ENCODE results near the gene PHIP. TPM values are rescaled to one million over a fixed set of nuclear protein-coding genes. Genes with fewer than 3 reads are reported as not detected.
A peak's percentile ranks its signal among the peaks of the same experiment; 100 is the strongest.

The PHIP gene
- total and polyA plus RNA-seq, 9 of the 15 experiments (the other 6 are each of a cell fraction or from before 2014, with no cell fraction given), result 8.1 to 36.3 (median 16.5) TPM

DNA sequence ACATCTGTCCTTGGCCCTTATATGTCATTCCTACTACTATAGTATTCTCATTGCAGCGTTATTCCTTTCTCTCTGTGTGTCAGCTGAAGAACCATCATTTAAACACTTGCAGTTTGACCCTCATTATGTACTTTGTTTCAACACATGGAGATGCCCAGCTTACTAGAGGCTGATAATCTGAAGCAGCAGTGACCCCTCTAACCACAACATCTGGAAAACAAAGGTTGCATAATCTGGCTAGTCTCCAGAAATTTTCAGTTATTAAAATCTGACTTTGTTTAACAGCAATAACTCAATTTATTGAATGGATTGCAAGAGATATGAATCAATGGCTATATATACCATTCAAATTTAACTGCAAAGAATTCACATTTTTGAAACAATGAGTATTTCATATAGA, 6.6 kb upstream of the PHIP start (continued):
- no peak for TF ChIP-seq TFAM (CRISPR knock-in tag; conservative IDR thresholded peaks at IDR 0.05)
- no peak for TF ChIP-seq SIN3B (IDR thresholded peaks at IDR 0.05; ENCODE audit: low read depth)
- no peak for TF ChIP-seq SIN3A (IDR thresholded peaks at IDR 0.05; ENCODE audit: borderline replicate concordance in 2 of 2, control insufficient read depth in 1 of 2, low read depth in 2 of 2, low read length in 2 of 2)
- TF ChIP-seq, protein P1, sequence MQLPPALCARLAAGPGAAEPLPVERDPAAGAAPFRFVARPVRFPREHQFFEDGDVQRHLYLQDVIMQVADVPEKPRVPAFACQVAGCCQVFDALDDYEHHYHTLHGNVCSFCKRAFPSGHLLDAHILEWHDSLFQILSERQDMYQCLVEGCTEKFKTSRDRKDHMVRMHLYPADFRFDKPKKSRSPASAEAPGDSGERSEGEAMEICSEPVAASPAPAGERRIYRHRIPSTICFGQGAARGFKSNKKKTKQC (CRISPR knock-in tag; IDR thresholded peaks at IDR 0.05), result no peak
- TF ChIP-seq, protein P2, sequence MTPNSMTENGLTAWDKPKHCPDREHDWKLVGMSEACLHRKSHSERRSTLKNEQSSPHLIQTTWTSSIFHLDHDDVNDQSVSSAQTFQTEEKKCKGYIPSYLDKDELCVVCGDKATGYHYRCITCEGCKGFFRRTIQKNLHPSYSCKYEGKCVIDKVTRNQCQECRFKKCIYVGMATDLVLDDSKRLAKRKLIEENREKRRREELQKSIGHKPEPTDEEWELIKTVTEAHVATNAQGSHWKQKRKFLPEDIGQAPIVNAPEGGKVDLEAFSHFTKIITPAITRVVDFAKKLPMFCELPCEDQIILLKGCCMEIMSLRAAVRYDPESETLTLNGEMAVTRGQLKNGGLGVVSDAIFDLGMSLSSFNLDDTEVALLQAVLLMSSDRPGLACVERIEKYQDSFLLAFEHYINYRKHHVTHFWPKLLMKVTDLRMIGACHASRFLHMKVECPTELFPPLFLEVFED (CRISPR knock-in tag; conservative IDR thresholded peaks at IDR 0.05), result no peak
- 0 out of 2 replicates have a peak, but pooled peaks have one; percentile 11 for TF ChIP-seq ARID1B (IDR thresholded peaks at IDR 0.05)
- TF ChIP-seq ZNF551 (CRISPR knock-in tag; IDR thresholded peaks at IDR 0.05), result no peak
- TF ChIP-seq YY1 (IDR thresholded peaks at IDR 0.05; ENCODE audit: borderline replicate concordance in 1 of 3, control insufficient read depth in 1 of 3, extremely low read depth in 1 of 3, insufficient read depth in 3 of 3, insufficient read length in 1 of 3, insufficient replicate concordance in 2 of 3, low read depth in 1 of 3, low read length in 2 of 3), result no peak
- TF ChIP-seq MAZ (CRISPR knock-in tag; conservative IDR thresholded peaks at IDR 0.05 in 1 of 2, IDR thresholded peaks at IDR 0.05 in 1 of 2), result no peak
- TF ChIP-seq NCOA4 (IDR thresholded peaks at IDR 0.05; ENCODE audit: partially characterized antibody), result no peak
- no peak for TF ChIP-seq OTX1 (CRISPR knock-in tag; IDR thresholded peaks at IDR 0.05)
- TF ChIP-seq TRIM24 (IDR thresholded peaks at IDR 0.05), result peak in 1 of 2 experiments; percentile 42; a peak in 1 of 4 replicates
- TF ChIP-seq ZNF217 (CRISPR knock-in tag; IDR thresholded peaks at IDR 0.05), result no peak
- TF ChIP-seq SUPT5H (IDR thresholded peaks at IDR 0.05), result no peak
- TF ChIP-seq ZNF444 (CRISPR knock-in tag; IDR thresholded peaks at IDR 0.05), result no peak
- no peak for TF ChIP-seq FOXO4 (CRISPR knock-in tag; IDR thresholded peaks at IDR 0.05)
- peak; percentile 74 for TF ChIP-seq TEAD4 (IDR thresholded peaks at IDR 0.05; ENCODE audit: low read length)
- no peak for TF ChIP-seq TEAD4 (CRISPR knock-in tag; IDR thresholded peaks at IDR 0.05; ENCODE audit: borderline replicate concordance)
- no peak for TF ChIP-seq ZNF561 (CRISPR knock-in tag; conservative IDR thresholded peaks at IDR 0.05)
- TF ChIP-seq CBFA2T3 (IDR thresholded peaks at IDR 0.05), result peak; percentile 69
- TF ChIP-seq, protein P3, sequence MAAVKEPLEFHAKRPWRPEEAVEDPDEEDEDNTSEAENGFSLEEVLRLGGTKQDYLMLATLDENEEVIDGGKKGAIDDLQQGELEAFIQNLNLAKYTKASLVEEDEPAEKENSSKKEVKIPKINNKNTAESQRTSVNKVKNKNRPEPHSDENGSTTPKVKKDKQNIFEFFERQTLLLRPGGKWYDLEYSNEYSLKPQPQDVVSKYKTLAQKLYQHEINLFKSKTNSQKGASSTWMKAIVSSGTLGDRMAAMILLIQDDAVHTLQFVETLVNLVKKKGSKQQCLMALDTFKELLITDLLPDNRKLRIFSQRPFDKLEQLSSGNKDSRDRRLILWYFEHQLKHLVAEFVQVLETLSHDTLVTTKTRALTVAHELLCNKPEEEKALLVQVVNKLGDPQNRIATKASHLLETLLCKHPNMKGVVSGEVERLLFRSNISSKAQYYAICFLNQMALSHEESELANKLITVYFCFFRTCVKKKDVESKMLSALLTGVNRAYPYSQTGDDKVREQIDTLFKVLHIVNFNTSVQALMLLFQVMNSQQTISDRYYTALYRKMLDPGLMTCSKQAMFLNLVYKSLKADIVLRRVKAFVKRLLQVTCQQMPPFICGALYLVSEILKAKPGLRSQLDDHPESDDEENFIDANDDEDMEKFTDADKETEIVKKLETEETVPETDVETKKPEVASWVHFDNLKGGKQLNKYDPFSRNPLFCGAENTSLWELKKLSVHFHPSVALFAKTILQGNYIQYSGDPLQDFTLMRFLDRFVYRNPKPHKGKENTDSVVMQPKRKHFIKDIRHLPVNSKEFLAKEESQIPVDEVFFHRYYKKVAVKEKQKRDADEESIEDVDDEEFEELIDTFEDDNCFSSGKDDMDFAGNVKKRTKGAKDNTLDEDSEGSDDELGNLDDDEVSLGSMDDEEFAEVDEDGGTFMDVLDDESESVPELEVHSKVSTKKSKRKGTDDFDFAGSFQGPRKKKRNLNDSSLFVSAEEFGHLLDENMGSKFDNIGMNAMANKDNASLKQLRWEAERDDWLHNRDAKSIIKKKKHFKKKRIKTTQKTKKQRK (IDR thresholded peaks at IDR 0.05; ENCODE audit: borderline replicate concordance, low read depth, low read length), result no peak
- no peak for TF ChIP-seq ATF4 (CRISPR knock-in tag; IDR thresholded peaks at IDR 0.05)

Data from K562 (cell line).